Colonic mucosa (tissue), 4 donors: ENCODE measurements around the gene PRKAR2A. TPM values are rescaled to one million over a fixed set of nuclear protein-coding genes. Genes with fewer than 3 reads are reported as not detected.

Experiments
- DNase-seq: peaks from one replicate; pipeline ENCODE4 v3.0.0-alpha.2; 2020
- H3K27ac ChIP-seq: fragments of 200-600 bp; one replicate; pipeline ENCODE4 v1.8.0; 2021
- H3K27me3 ChIP-seq: fragments of 200-600 bp; one replicate; pipeline ENCODE4 v1.8.0; 2021
- H3K36me3 ChIP-seq: fragments of 200-600 bp; one replicate; pipeline ENCODE4 v1.8.0; 2021
- H3K4me1 ChIP-seq: fragments of 200-600 bp; one replicate; pipeline ENCODE4 v1.8.0; 2021; ENCODE audit warnings: mild to moderate bottlenecking
- H3K4me3 ChIP-seq: fragments of 200-600 bp; one replicate; pipeline ENCODE4 v1.8.0; 2021
- H3K9ac ChIP-seq, 2 donors: one replicate each; pipeline ENCODE4 v1.7.0; 2013; ENCODE audit warnings: control low read depth in 2 of 2, low read depth in 2 of 2, low read length in 2 of 2
- H3K9me3 ChIP-seq: fragments of 200-600 bp; one replicate; pipeline ENCODE4 v1.8.0; 2021
- CTCF ChIP-seq: fragments of 200-600 bp; IDR thresholded peaks from one replicate; pipeline ENCODE4 v1.8.0; 2022; ENCODE audit warnings: antibody characterized with exemption, mild to moderate bottlenecking
- intact Hi-C: fragments of 100-400 bp; cut with DNase I; formaldehyde crosslinking; loops from one replicate; pipeline ENCODE4 v1.14.1; 2022
- total RNA-seq, 2 donors: library from RNA; stranded (reverse); fragmentation: NEBNext Ultra II Directional in 1 of 2; extraction: Animal tissue kit (Norgen Biotek cat#: 25700) in 1 of 2; gene quantifications; one replicate each; pipeline ENCODE4 v1.2.1, GENCODE V29; 2021
- donor health status: healthy.
- donor health status: DM: no; HTN: no; CAD: no.
- donor health status: DM: no; HTN: no; CAD: no.

The PRKAR2A gene
- total RNA-seq, 2 donors from 2014 or later, result 66.8 to 117 TPM

DNA sequence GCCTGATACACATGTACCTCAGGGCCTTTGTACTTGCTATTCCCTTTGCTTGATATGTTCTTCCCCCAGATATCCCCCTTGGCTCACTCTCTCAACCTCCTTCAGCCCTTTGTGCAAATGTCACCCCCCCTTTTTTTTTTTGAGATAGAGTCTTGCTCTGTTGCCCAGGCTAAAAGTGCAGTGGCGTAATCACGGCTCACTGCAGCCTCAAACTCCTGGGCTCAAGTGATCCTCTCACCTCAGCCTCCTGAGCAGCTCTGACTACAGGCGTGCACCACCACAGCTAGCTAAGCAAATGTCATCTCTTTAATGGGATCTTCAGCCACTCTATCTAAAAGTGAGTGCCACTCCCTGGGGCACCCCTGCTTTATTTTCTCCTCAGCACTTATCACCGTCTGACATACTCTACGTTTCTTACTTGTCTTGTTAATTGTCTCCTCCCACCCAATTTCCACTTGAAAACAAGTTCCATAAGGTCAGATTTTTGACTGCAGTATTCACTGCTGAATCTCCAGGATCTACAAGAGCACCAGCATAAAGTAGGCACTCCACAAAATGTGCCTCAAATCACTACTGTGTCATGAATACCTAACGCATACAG lies 145.3 kb downstream of the PRKAR2A start:
- H3K36me3 ChIP-seq, result peaks cover 4% of the 10 kb centered on the region
- no peak overlapping the region for H3K27ac ChIP-seq
- no peaks in the 10 kb centered on the region for H3K9me3 ChIP-seq
- TF ChIP-seq CTCF, result no peak
- no peaks in the 10 kb centered on the region for H3K27me3 ChIP-seq
- no peak for DNase-seq
- no peak overlapping the region for H3K4me3 ChIP-seq
- H3K9ac ChIP-seq, result no peak overlapping the region
- intact Hi-C loops, result no loop called here
- H3K4me1 ChIP-seq, result peaks cover 9% of the 10 kb centered on the region

- no peak overlapping the region for H3K9ac ChIP-seq
- H3K4me3 ChIP-seq, result no peak overlapping the region
- DNase-seq, result no peak
- H3K4me1 ChIP-seq, result peaks cover 12% of the 10 kb centered on the region
- TF ChIP-seq CTCF, result no peak
- intact Hi-C loops, result no loop called here
- H3K36me3 ChIP-seq, result peaks cover 4% of the 10 kb centered on the region
- no peaks in the 10 kb centered on the region for H3K9me3 ChIP-seq
- H3K27me3 ChIP-seq, result no peaks in the 10 kb centered on the region
- no peak overlapping the region for H3K27ac ChIP-seq
Observed at GRCh38 chr3:48700731-48701405, 146.8 kb downstream of the PRKAR2A start.

- Histone ChIP-seq H3K4me3 (no peak overlapping the region), H3K9ac (no peak overlapping the region), H3K9me3 (no peaks in the 10 kb centered on the region), H3K36me3 (peaks cover 13% of the 10 kb centered on the region), H3K27ac (no peak overlapping the region), H3K27me3 (no peaks in the 10 kb centered on the region), H3K4me1 (peaks cover 12% of the 10 kb centered on the region)
- TF ChIP-seq CTCF, result no peak
- intact Hi-C loops, result no loop called here
- DNase-seq, result no peak
Observed at GRCh38 chr3:48698891-48699290, 148.8 kb downstream of the PRKAR2A start.

- no peak overlapping the region for H3K9ac ChIP-seq
- no peaks in the 10 kb centered on the region for H3K27me3 ChIP-seq
- TF ChIP-seq CTCF, result no peak
- no peak for DNase-seq
- no peaks in the 10 kb centered on the region for H3K9me3 ChIP-seq
- peaks cover 13% of the 10 kb centered on the region for H3K36me3 ChIP-seq
- intact Hi-C loops, result no loop called here
- H3K27ac ChIP-seq, result no peak overlapping the region
- peaks cover 12% of the 10 kb centered on the region for H3K4me1 ChIP-seq
- H3K4me3 ChIP-seq, result no peak overlapping the region
Observed at GRCh38 chr3:48697952-48698351, 149.7 kb downstream of the PRKAR2A start.

GRCh38 chr3:48696601-48697000 lies 151.1 kb downstream of the PRKAR2A start:
- Histone ChIP-seq H3K9me3 (no peaks in the 10 kb centered on the region), H3K27me3 (no peaks in the 10 kb centered on the region), H3K9ac (no peak overlapping the region), H3K4me3 (no peak overlapping the region), H3K27ac (no peak overlapping the region), H3K4me1 (peaks cover 8% of the 10 kb centered on the region), H3K36me3 (peaks cover 19% of the 10 kb centered on the region)
- DNase-seq, result no peak
- intact Hi-C loops, result no loop called here
- no peak for TF ChIP-seq CTCF

Other genes starting within 250 kb of the PRKAR2A start
- 100 to 1,000 TPM; 682 to 753 TPM for gene UQCRC1, start 238.2 kb downstream of the PRKAR2A start, total RNA-seq
- gene TMEM89, start 226.1 kb downstream of the PRKAR2A start, total RNA-seq, result under 1 TPM in 1 of 2 donors, not detected in 1; 0.42 TPM
- gene SLC26A6, start 212.4 kb downstream of the PRKAR2A start, total RNA-seq, result 100 to 1,000 TPM in 1 of 2 donors, 10 to 100 TPM in 1; 94.9 to 112 TPM
- gene CELSR3, start 185.0 kb downstream of the PRKAR2A start, total RNA-seq, result 1 to 10 TPM; 1.3 to 2.0 TPM
- gene NCKIPSD, start 162.0 kb downstream of the PRKAR2A start, total RNA-seq, result 10 to 100 TPM; 24.3 to 29.7 TPM
- 100 to 1,000 TPM; 101 to 134 TPM for gene IP6K2, start 130.7 kb downstream of the PRKAR2A start, total RNA-seq
- gene SLC25A20, start 51.0 kb upstream of the PRKAR2A start, total RNA-seq, result 10 to 100 TPM; 28.6 to 31.5 TPM
- gene ARIH2, start 71.0 kb upstream of the PRKAR2A start, total RNA-seq, result 10 to 100 TPM; 55.6 to 77.4 TPM
- 10 to 100 TPM; 34.9 to 73.9 TPM for gene P4HTM, start 142.4 kb upstream of the PRKAR2A start, total RNA-seq
- gene WDR6, start 159.5 kb upstream of the PRKAR2A start, total RNA-seq, result 100 to 1,000 TPM in 1 of 2 donors, 10 to 100 TPM in 1; 92.3 to 150 TPM
- 10 to 100 TPM; 22.0 to 23.5 TPM for gene DALRD3, start 170.7 kb upstream of the PRKAR2A start, total RNA-seq
- 10 to 100 TPM; 62.2 to 98.4 TPM for gene NDUFAF3, start 174.2 kb upstream of the PRKAR2A start, total RNA-seq
- gene IMPDH2, start 181.5 kb upstream of the PRKAR2A start, total RNA-seq, result 100 to 1,000 TPM; 126 to 249 TPM
- 10 to 100 TPM; 59.8 to 76.0 TPM for gene QRICH1, start 246.2 kb upstream of the PRKAR2A start, total RNA-seq